Measurements from ENCODE around the gene CACNB2.

CACNB2 gene

GRCh38 chr10:18340496-18341051 is 200.3 kb downstream of the CACNB2 start:
- no peak for DNase-seq (ENCODE audit: low read depth in 3 of 3)

GRCh38 chr10:18341055-18341454 is 200.8 kb downstream of the CACNB2 start:
- DNase-seq (ENCODE audit: low read depth in 3 of 3): no peak

GRCh38 chr10:18343573-18343972 is 203.3 kb downstream of the CACNB2 start:
- DNase-seq (ENCODE audit: low read depth in 3 of 3): no peak

GRCh38 chr10:18345308-18345707 is 205.1 kb downstream of the CACNB2 start:
- DNase-seq (ENCODE audit: low read depth in 3 of 3): no peak

- no peak for DNase-seq (ENCODE audit: low read depth in 3 of 3)
These were observed 210.1 kb downstream of the CACNB2 start for GRCh38 chr10:18350340-18350739.

GRCh38 chr10:18351421-18351820 is 211.2 kb downstream of the CACNB2 start:
- no peak for DNase-seq (ENCODE audit: low read depth in 3 of 3)

- no peak for DNase-seq (ENCODE audit: low read depth in 3 of 3)
These were observed 212.0 kb downstream of the CACNB2 start for GRCh38 chr10:18352175-18352574.

- DNase-seq (ENCODE audit: low read depth in 3 of 3): no peak
These were observed 219.6 kb downstream of the CACNB2 start for GRCh38 chr10:18359812-18360211.

- no peak for DNase-seq (ENCODE audit: low read depth in 3 of 3)
These were observed 222.7 kb downstream of the CACNB2 start for GRCh38 chr10:18362892-18363291.

GRCh38 chr10:18364987-18365775 is 225.0 kb downstream of the CACNB2 start:
- DNase-seq (ENCODE audit: low read depth in 3 of 3): no peak

GRCh38 chr10:18367840-18368239 is 227.6 kb downstream of the CACNB2 start:
- no peak for DNase-seq (ENCODE audit: low read depth in 3 of 3)

- DNase-seq (ENCODE audit: low read depth in 3 of 3): no peak
These were observed 228.0 kb downstream of the CACNB2 start for GRCh38 chr10:18368273-18368672.

GRCh38 chr10:18368682-18369081 is 228.5 kb downstream of the CACNB2 start:
- DNase-seq (ENCODE audit: low read depth in 3 of 3): no peak

- DNase-seq (ENCODE audit: low read depth in 3 of 3): no peak
These were observed 229.7 kb downstream of the CACNB2 start for GRCh38 chr10:18369859-18370473.

- no peak for DNase-seq (ENCODE audit: low read depth in 3 of 3)
These were observed 236.4 kb downstream of the CACNB2 start for GRCh38 chr10:18376650-18377049.

- DNase-seq (ENCODE audit: low read depth in 3 of 3): no peak
These were observed 237.7 kb downstream of the CACNB2 start for GRCh38 chr10:18377898-18378297.

GRCh38 chr10:18378766-18379165 is 238.5 kb downstream of the CACNB2 start:
- DNase-seq (ENCODE audit: low read depth in 3 of 3): no peak

GRCh38 chr10:18381679-18382078 is 241.5 kb downstream of the CACNB2 start:
- DNase-seq (ENCODE audit: low read depth in 3 of 3): no peak

- DNase-seq (ENCODE audit: low read depth in 3 of 3): no peak
These were observed 257.7 kb downstream of the CACNB2 start for GRCh38 chr10:18397906-18398305.

GRCh38 chr10:18399158-18399557 is 258.9 kb downstream of the CACNB2 start:
- no peak for DNase-seq (ENCODE audit: low read depth in 3 of 3)

- peak in 1 of 3 experiments; percentile 12 for DNase-seq (ENCODE audit: low read depth in 3 of 3)
These were observed 260.1 kb downstream of the CACNB2 start for GRCh38 chr10:18400201-18400905.

GRCh38 chr10:18400906-18401245 is 260.7 kb downstream of the CACNB2 start:
- no peak for DNase-seq (ENCODE audit: low read depth in 3 of 3)
